ENCODE results near the gene NDUFS7.

DNA sequence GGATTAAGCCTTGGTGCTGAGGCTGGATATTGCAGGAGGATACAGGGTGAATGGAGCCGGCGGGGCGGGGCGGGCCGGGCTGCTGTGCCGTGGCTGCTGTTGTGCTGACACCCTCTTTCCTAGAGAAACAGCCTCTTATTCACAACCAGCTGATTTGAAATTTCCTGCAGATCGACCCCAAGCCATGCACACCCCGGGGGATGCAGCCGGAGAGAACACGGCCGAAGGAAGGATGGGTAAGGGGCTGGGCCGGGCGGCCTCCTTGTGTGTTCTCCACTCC lies 34.7 kb downstream of the NDUFS7 start:
- no peak for TF ChIP-seq CTCF (IDR thresholded peaks at IDR 0.05)
- TF ChIP-seq POLR2A (IDR thresholded peaks at IDR 0.05): no peak
